ENCODE results near the gene NR1D1. TPM values are rescaled to one million over a fixed set of nuclear protein-coding genes. Genes with fewer than 3 reads are reported as not detected.

The NR1D1 gene
- total and polyA plus RNA-seq, 2 of the 8 experiments (the other 6 are each of a cell fraction or from before 2014, with no cell fraction given) = 1.5 to 4.6 TPM

DNA sequence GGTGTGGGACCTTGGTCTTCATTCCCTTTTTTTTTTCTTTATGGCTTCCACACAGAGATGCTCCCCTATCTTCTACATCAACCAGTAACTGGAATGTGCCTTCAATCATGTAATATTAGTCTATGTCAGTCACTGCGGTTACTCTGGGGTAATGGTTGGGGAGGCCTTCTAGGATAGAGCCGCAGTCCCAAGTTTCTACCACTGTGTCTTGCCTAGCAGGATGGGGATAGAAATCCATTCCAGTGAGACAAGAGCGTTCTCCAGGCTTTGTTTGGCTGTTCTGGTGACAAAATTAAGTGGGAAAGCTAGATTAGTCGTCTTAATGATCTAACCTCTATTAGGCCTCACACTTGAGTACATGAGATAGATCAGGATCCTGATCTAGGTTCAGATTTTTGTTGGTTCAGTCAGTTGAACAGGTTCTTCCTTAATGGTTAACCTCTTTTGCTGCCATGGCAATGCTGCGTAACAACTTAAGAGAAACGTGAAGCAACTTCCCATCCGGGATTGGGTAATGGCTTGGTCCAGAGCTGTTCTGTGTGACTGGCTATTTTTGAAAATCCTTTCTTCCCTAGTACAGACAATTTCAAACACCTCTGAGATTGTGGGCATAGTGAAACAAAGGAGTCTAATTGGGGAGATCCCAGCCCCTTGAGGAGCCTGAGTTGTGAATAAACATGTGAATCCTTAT lies 30.1 kb upstream of the NR1D1 start:
- DNase-seq (ENCODE audit: low read depth in 1 of 2, low spot score in 2 of 2) (no peak), FAIRE-seq (no peak)
- Histone ChIP-seq H3K4me1 (replicated peaks in 1 of 4; ENCODE audit: control insufficient read depth in 3 of 4, insufficient read depth in 4 of 4, low read length in 3 of 4) (no peaks in the 10 kb centered on the region), H2BK5ac (ENCODE audit: low read depth, low read length) (no peak overlapping the region), H3K14ac (ENCODE audit: insufficient read length) (no peak overlapping the region), H4K20me1 (replicated peaks in 1 of 2; ENCODE audit: control insufficient read depth in 1 of 2, insufficient read depth in 2 of 2, low read length in 2 of 2) (peaks cover 0 to 5% of the 10 kb centered on the region in 2 experiments), H2BK120ac (replicated peaks; ENCODE audit: low read depth, low read length) (no peak overlapping the region), H3K18ac (ENCODE audit: extremely low read depth, low read length) (no peak overlapping the region), H4K5ac (ENCODE audit: insufficient read length, low read depth, low read length) (no peak overlapping the region), H3K4ac (replicated peaks; ENCODE audit: insufficient read length, low read depth, low read length) (no peak overlapping the region), H4K8ac (ENCODE audit: extremely low read depth, insufficient read depth, low read length) (no peak overlapping the region), H3K79me1 (ENCODE audit: low read depth, low read length) (0 out of 2 replicates have a peak, but pooled peaks cover 5% of the 10 kb centered on the region), H3K79me2 (ENCODE audit: control insufficient read depth in 1 of 2, insufficient read depth in 2 of 2, low read length in 2 of 2) (peaks cover 5 to 25% of the 10 kb centered on the region in 2 experiments; a peak in 3 of 4 replicates), H3K9me3 (ENCODE audit: insufficient read depth in 2 of 2, low read depth in 1 of 2, low read length in 1 of 2) (no peaks in the 10 kb centered on the region), H2AK5ac (ENCODE audit: low read depth, low read length) (no peak overlapping the region), H2BK20ac (ENCODE audit: low read length) (no peak overlapping the region), H3K27me3 (replicated peaks in 1 of 4; ENCODE audit: control insufficient read depth in 3 of 4, extremely low read depth in 1 of 4, insufficient read depth in 3 of 4, low read length in 3 of 4) (no peaks in the 10 kb centered on the region), H2AFZ (ENCODE audit: low read length) (no peak overlapping the region), H3K36me3 (ENCODE audit: control insufficient read depth in 2 of 4, insufficient read depth in 4 of 4, low read length in 3 of 4) (peaks cover 47 to 94% (median 76%) of the 10 kb centered on the region in 4 experiments), H4K91ac (replicated peaks; ENCODE audit: insufficient read length, low read length) (no peak overlapping the region), H3K4me3 (ENCODE audit: extremely low read depth in 1 of 4, insufficient read depth in 2 of 4, low read depth in 3 of 4, low read length in 4 of 4) (no peak overlapping the region), H3K9ac (replicated peaks in 1 of 4; ENCODE audit: extremely low read depth in 1 of 4, low read depth in 3 of 4, low read length in 3 of 4) (no peak overlapping the region), H3K23ac (ENCODE audit: insufficient read length) (no peak overlapping the region), H3K56ac (replicated peaks; ENCODE audit: insufficient read length, low read depth, low read length) (no peak overlapping the region), H3K4me2 (ENCODE audit: insufficient read depth in 1 of 2, low read depth in 2 of 2, low read length in 2 of 2) (no peak overlapping the region), H3K27ac (ENCODE audit: low read depth, low read length) (no peak overlapping the region), H3K23me2 (ENCODE audit: low read depth, low read length) (no peaks in the 10 kb centered on the region; the same call in 1 of the 2 replicates), H2BK12ac (ENCODE audit: low read depth, low read length) (no peak overlapping the region), H2BK15ac (ENCODE audit: low read length) (no peak overlapping the region)
- ChIA-PET CTCF (ENCODE audit: partially characterized antibody) (interaction anchor here (1.0 to 14.0 kb wide), 5 partner anchors 10 to 154 kb away, joined by 3 to 135 read pairs (median 3); partner anchors contain the start of gene PSMD3), POLR2A (ENCODE audit: partially characterized antibody) (interaction anchor here (0.9 to 4.6 kb wide), 9 partner anchors 6 to 182 kb away, joined by 3 to 35 read pairs (median 5); partner anchors contain the start of genes CASC3 and MSL1)
- WGBS, 2 experiments (ENCODE audit: extremely low coverage in 1 of 2, insufficient coverage in 1 of 2, insufficient read length in 1 of 2, insufficient replicate concordance in 2 of 2, low coverage in 1 of 2, low lambda C conversion rate in 2 of 2, missing lambda C conversion rate in 1 of 2) = 89% methylated on average over 7 of the region's 7 CpGs; no CpG with 5 or more reads in 1 of the 2 experiments
- no peak for TF ChIP-seq POU5F1 (IDR thresholded peaks at IDR 0.05; ENCODE audit: low read depth, low read length)
- no peak for TF ChIP-seq PHF8 (conservative IDR thresholded peaks at IDR 0.05; ENCODE audit: low read depth, low read length)
- TF ChIP-seq GABPA (IDR thresholded peaks at IDR 0.05; ENCODE audit: borderline replicate concordance, insufficient read depth, low read length) = no peak
- TF ChIP-seq TAF7 (optimal IDR thresholded peaks at IDR 0.05; ENCODE audit: borderline replicate concordance, low read depth, low read length) = no peak
- no peak for TF ChIP-seq POLR2AphosphoS5 (IDR thresholded peaks at IDR 0.05; ENCODE audit: low read depth, low read length)
- no peak for TF ChIP-seq JUN (IDR thresholded peaks at IDR 0.05; ENCODE audit: low read depth, low read length)
- TF ChIP-seq E2F6 (IDR thresholded peaks at IDR 0.05) = no peak
- no peak for TF ChIP-seq POLR2A (IDR thresholded peaks at IDR 0.05; ENCODE audit: control extremely low read depth in 1 of 2, low read depth in 2 of 2, low read length in 2 of 2)
- no peak for TF ChIP-seq ATF2 (IDR thresholded peaks at IDR 0.05; ENCODE audit: low read length)

Data from H1 (cell line).